Peyer's patch (tissue), 4 donors: ENCODE measurements around the gene ATP2C1.

ENCODE experiments used
- CTCF ChIP-seq, 6 experiments: fragments of 450-650 bp in 4 of 6; fragments of 200-600 bp in 2 of 6; sonication (generic) in 1 of 6; IDR thresholded peaks; one replicate each; pipeline ENCODE4 v1.5.1; 2017 to 2019; ENCODE audit warnings: antibody characterized with exemption in 6 of 6, mild to moderate bottlenecking in 3 of 6, moderate library complexity in 1 of 6
- POLR2A ChIP-seq, 2 donors: fragments of 450-650 bp; IDR thresholded peaks; one replicate each; pipeline ENCODE4 v1.5.1; 2017; ENCODE audit warnings: antibody characterized with exemption in 2 of 2, mild to moderate bottlenecking in 2 of 2, moderate library complexity in 2 of 2

DNA sequence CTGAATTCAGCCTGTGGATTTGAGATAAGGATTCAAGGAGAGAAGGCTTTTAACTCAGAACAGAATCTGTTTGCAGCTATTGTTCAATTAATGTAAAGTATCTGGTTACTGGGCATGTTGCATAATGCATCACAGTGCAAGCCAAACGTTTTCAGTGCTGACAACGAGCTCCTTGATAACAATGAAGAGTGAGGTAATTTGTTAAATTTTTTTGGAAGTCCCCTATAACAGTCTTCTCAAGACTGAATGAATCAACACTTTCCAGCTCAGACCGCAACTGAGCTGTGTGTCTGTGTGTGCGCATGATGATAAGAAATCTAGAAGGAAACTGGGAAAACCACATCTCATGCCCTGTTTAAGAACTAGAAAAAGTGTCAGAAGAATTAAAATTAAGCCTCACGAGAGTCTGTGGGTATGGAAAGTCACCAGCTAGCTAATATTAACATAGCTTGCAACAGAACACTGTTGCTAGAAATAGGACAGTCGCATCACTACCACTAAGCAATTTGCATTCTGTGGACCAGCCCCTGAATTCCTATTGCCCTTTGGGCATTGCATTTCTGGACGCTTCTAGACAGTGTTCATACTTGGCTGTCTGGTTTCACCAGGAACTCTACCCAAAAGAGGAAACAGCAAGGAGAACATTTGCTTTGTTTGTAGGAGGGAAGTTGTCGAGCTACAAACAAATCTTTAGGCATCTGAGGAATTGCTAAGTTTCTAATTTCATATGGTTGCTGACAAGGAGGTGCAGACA, 43.7 kb upstream of the ATP2C1 start:
- TF ChIP-seq CTCF (IDR thresholded peaks at IDR 0.05) (no peak), POLR2A (IDR thresholded peaks at IDR 0.05) (no peak)
